HCT116 (cell line): ENCODE results near the gene TXNDC16.

Source experiments
- CEBPB ChIP-seq: IDR thresholded peaks from 2 replicates; pipeline ENCODE4 v1.6.1; 2012; ENCODE audit warnings: low read depth
- CTCF ChIP-seq, 3 experiments: fragments of 200-600 bp in 1 of 3; sonication (generic) in 1 of 3; IDR thresholded peaks in 2 of 3; conservative IDR thresholded peaks in 1 of 3; 2 replicates each; pipeline ENCODE4 v1.5.1; 2012 to 2017; ENCODE audit warnings: low read depth in 2 of 3, low read length in 2 of 3, antibody characterized with exemption in 1 of 3, borderline replicate concordance in 1 of 3, control low read depth in 1 of 3, mild to moderate bottlenecking in 1 of 3, mixed read lengths in 1 of 3, mixed run types in 1 of 3, moderate library complexity in 1 of 3; ENCODE audit not compliant: insufficient read depth in 1 of 3
- EZH2 ChIP-seq: fragments of 200-600 bp; sonication (generic); IDR thresholded peaks from 2 replicates; pipeline ENCODE4 v1.6.1; 2017; ENCODE audit warnings: antibody characterized with exemption, mixed run types
- EZH2phosphoT487 ChIP-seq: fragments of 200-600 bp; IDR thresholded peaks from 2 replicates; pipeline ENCODE4 v1.6.1; 2018; ENCODE audit warnings: antibody characterized with exemption, borderline replicate concordance
- POLR2A ChIP-seq: IDR thresholded peaks from 2 replicates; pipeline ENCODE4 v1.7.0; 2011; ENCODE audit warnings: borderline replicate concordance; ENCODE audit not compliant: insufficient read depth, insufficient read length; ENCODE audit errors: extremely low read depth
- POLR2AphosphoS5 ChIP-seq: IDR thresholded peaks from 2 replicates; pipeline ENCODE4 v1.6.1; 2011; ENCODE audit warnings: mild to moderate bottlenecking, low read depth, low read length, moderate library complexity
- RAD21 ChIP-seq: IDR thresholded peaks from 2 replicates; pipeline ENCODE4 v1.6.1; 2012; ENCODE audit warnings: low read depth, mild to moderate bottlenecking
- SIN3A ChIP-seq: IDR thresholded peaks from 2 replicates; pipeline ENCODE4 v1.6.1; 2012; ENCODE audit warnings: low read depth
- YY1 ChIP-seq: IDR thresholded peaks from 2 replicates; pipeline ENCODE4 v1.6.1; 2011; ENCODE audit warnings: low read length, low read depth, moderate library complexity, mild to moderate bottlenecking; ENCODE audit not compliant: insufficient replicate concordance; ENCODE audit errors: extremely low read depth

- no peak for TF ChIP-seq YY1
- TF ChIP-seq CTCF (IDR thresholded peaks at IDR 0.05 in 2 of 3, conservative IDR thresholded peaks at IDR 0.05 in 1 of 3; ENCODE audit: borderline replicate concordance in 1 of 3, insufficient read depth in 1 of 3, low read depth in 2 of 3, low read length in 2 of 3): no peak
- no peak for TF ChIP-seq EZH2phosphoT487
- TF ChIP-seq POLR2A: no peak
- TF ChIP-seq POLR2AphosphoS5: no peak
- TF ChIP-seq RAD21: no peak
- TF ChIP-seq EZH2: no peak
- TF ChIP-seq SIN3A: no peak
- TF ChIP-seq CEBPB: no peak
These were observed 57.9 kb downstream of the TXNDC16 start for GRCh38 chr14:52494444-52494843.
